ENCODE data around the gene CHI3L1. TPM values are rescaled to one million over a fixed set of nuclear protein-coding genes. Genes with fewer than 3 reads are reported as not detected.

CHI3L1 gene
- total and polyA plus RNA-seq, 2 donors (not counting 1 experiment from before 2014, with no cell fraction given): 0.15 TPM; not detected in 1

- Histone ChIP-seq H3K36me3 (replicated peaks in 1 of 2; ENCODE audit: control extremely low read depth in 1 of 2, control insufficient read depth in 1 of 2, extremely low read depth in 1 of 2, insufficient read depth in 2 of 2, low read length in 1 of 2) (no peaks in the 10 kb centered on the region), H3K4me1 (ENCODE audit: control insufficient read depth in 2 of 2, insufficient read depth in 2 of 2, low read length in 2 of 2) (no peaks in the 10 kb centered on the region), H3K27ac (ENCODE audit: low read length in 2 of 2) (no peak overlapping the region), H3K9me3 (ENCODE audit: control extremely low read depth in 1 of 3, control insufficient read depth in 2 of 3, insufficient read depth in 1 of 3, low read length in 2 of 3) (peaks cover 0 to 4% (median 0%) of the 10 kb centered on the region in 3 donors), H3K4me2 (replicated peaks; ENCODE audit: low read depth, low read length, poor library complexity, severe bottlenecking) (no peak overlapping the region), H3K4me3 (ENCODE audit: control extremely low read depth in 1 of 5, extremely low read depth in 1 of 5, insufficient read depth in 1 of 5, low read depth in 2 of 5, low read length in 4 of 5) (no peak overlapping the region), H3K27me3 (replicated peaks in 1 of 4; ENCODE audit: control extremely low read depth in 1 of 4, control insufficient read depth in 3 of 4, insufficient read depth in 4 of 4, low read length in 3 of 4) (peaks cover 0 to 4% (median 0%) of the 10 kb centered on the region in 4 experiments), H4K20me1 (ENCODE audit: control insufficient read depth, insufficient read depth, low read length, poor library complexity, severe bottlenecking) (no peaks in the 10 kb centered on the region), H3K9ac (ENCODE audit: low read length) (no peak overlapping the region), H3K79me2 (ENCODE audit: control insufficient read depth, insufficient read depth, low read length) (no peaks in the 10 kb centered on the region), H2AFZ (ENCODE audit: insufficient read depth, low read depth, low read length, poor library complexity, severe bottlenecking) (no peak overlapping the region)
- Mint-ChIP-seq H3K4me1 (no peaks in the 10 kb centered on the region), H3K9me3 (ENCODE audit: insufficient read depth) (no peaks in the 10 kb centered on the region), H3K27ac (no peak overlapping the region), H3K27me3 (peaks cover 25% of the 10 kb centered on the region), H3K4me3 (no peak overlapping the region)
- POLR2A ChIA-PET: no interaction called here
- DNase-seq: no peak
- TF ChIP-seq EZH2 (IDR thresholded peaks at IDR 0.05; ENCODE audit: borderline replicate concordance, insufficient read depth, low read depth, low read length, poor library complexity, severe bottlenecking): no peak
- no peak for TF ChIP-seq CTCF (IDR thresholded peaks at IDR 0.05)
- CTCF ChIA-PET: no interaction called here
- no peak for ATAC-seq (ENCODE audit: low read depth)
- intact Hi-C loops (cut with micrococcal nuclease): no loop called here
- 92% methylated on average over 6 of the region's 7 CpGs for WGBS (ENCODE audit: insufficient coverage)
These were observed 3.4 kb upstream of the CHI3L1 start for GRCh38 chr1:203189951-203190352.

GRCh38 chr1:203188686-203189232 lies 2.3 kb upstream of the CHI3L1 start:
- H3K4me3 ChIP-seq (ENCODE audit: control extremely low read depth in 1 of 5, extremely low read depth in 1 of 5, insufficient read depth in 1 of 5, low read depth in 2 of 5, low read length in 4 of 5): no peak overlapping the region
- H3K9ac ChIP-seq (ENCODE audit: low read length): no peak overlapping the region
- Mint-ChIP-seq H3K4me1 (no peaks in the 10 kb centered on the region), H3K9me3 (ENCODE audit: insufficient read depth) (no peaks in the 10 kb centered on the region), H3K4me3 (no peak overlapping the region), H3K27ac (no peak overlapping the region), H3K27me3 (peaks cover 25% of the 10 kb centered on the region)
- H3K79me2 ChIP-seq (ENCODE audit: control insufficient read depth, insufficient read depth, low read length): no peaks in the 10 kb centered on the region
- TF ChIP-seq CTCF (IDR thresholded peaks at IDR 0.05) (no peak), EZH2 (IDR thresholded peaks at IDR 0.05; ENCODE audit: borderline replicate concordance, insufficient read depth, low read depth, low read length, poor library complexity, severe bottlenecking) (no peak)
- ATAC-seq (ENCODE audit: low read depth) (no peak), DNase-seq (no peak)
- H3K4me2 ChIP-seq (replicated peaks; ENCODE audit: low read depth, low read length, poor library complexity, severe bottlenecking): no peak overlapping the region
- H3K4me1 ChIP-seq (ENCODE audit: control insufficient read depth in 2 of 2, insufficient read depth in 2 of 2, low read length in 2 of 2): no peaks in the 10 kb centered on the region
- H3K9me3 ChIP-seq (ENCODE audit: control extremely low read depth in 1 of 3, control insufficient read depth in 2 of 3, insufficient read depth in 1 of 3, low read length in 2 of 3): peaks cover 0 to 3% (median 0%) of the 10 kb centered on the region in 3 donors
- H3K27ac ChIP-seq (ENCODE audit: low read length in 2 of 2): no peak overlapping the region
- no peaks in the 10 kb centered on the region for H4K20me1 ChIP-seq (ENCODE audit: control insufficient read depth, insufficient read depth, low read length, poor library complexity, severe bottlenecking)
- ChIA-PET POLR2A (no interaction called here), CTCF (no interaction called here)
- H2AFZ ChIP-seq (ENCODE audit: insufficient read depth, low read depth, low read length, poor library complexity, severe bottlenecking): no peak overlapping the region
- 88% methylated on average over 2 of the region's 4 CpGs for WGBS (ENCODE audit: insufficient coverage)
- H3K36me3 ChIP-seq (replicated peaks in 1 of 2; ENCODE audit: control extremely low read depth in 1 of 2, control insufficient read depth in 1 of 2, extremely low read depth in 1 of 2, insufficient read depth in 2 of 2, low read length in 1 of 2): no peaks in the 10 kb centered on the region
- peaks cover 0 to 2% (median 0%) of the 10 kb centered on the region in 4 experiments for H3K27me3 ChIP-seq (replicated peaks in 1 of 4; ENCODE audit: control extremely low read depth in 1 of 4, control insufficient read depth in 3 of 4, insufficient read depth in 4 of 4, low read length in 3 of 4)
- intact Hi-C loops (cut with micrococcal nuclease): no loop called here

Data from B cell (primary cell).